Stimulated activated CD8-positive, alpha-beta memory T cell treated with anti-CD3 and anti-CD28 coated beads, Interleukin-7, amount 100 ng/mL, for 4 hours (primary cell): ENCODE measurements around the gene CHCHD6.

Source experiments
- DNase-seq, 2 donors: peaks; one replicate each; pipeline ENCODE4 v3.0.0-alpha.2; 2020; ENCODE audit warnings: low read depth in 2 of 2

Gene CHCHD6

DNA sequence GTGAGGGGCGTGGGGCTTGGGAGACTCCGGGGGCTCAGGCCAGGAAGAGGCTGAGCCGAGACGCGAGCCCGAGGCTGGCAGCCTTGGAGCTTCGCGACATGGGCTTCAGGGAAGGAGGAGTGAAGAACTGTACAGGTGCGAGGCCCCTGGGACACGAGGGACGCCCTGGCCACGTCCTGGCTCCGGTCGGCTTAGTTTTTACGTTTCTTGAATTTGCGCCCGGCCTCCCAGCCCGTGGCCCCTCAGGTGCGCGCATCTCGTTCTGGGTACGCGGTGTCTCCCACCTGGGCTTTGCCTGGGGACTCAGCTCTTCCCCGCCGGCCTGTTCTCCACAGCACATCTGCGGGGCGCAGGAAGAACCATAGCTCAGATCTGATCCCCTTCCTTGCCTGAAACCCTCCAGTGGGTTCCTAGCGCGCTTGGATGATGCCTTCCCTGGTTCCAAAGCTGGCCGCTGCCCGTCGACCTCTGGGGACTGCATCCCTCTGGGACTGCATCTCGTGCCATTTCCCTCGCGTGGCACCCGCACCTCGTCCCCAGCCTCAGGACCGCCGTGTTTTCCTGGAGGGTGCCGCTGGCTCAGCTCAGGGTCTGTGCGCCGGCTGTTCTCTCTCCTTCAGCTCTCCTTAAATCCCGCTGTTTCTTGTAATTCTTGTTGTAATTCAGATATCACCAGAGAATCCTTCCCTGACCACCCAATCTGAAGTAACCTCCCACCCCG, 614 bp downstream of the CHCHD6 start:
- DNase-seq: no peak

DNA sequence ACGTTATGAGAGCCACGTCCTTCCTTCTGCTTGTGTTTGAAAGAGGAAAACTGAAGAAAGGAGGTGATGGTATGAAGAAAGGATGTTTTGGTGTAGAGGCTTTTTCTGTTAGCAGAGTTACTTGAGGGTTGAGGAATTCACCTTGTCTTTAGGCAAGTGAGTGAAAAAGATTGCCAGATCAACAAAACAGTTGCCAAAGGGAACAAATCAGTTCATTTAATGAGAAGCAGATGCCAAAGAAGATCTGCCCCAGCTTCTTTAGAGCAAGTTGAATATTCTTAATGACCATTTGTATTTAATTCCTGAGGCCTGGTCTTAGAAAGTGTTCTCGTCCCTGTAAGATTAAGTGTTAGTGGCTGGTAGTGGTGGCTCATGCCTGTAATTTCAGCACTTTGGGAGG, 2.6 kb downstream of the CHCHD6 start:
- no peak for DNase-seq

DNA sequence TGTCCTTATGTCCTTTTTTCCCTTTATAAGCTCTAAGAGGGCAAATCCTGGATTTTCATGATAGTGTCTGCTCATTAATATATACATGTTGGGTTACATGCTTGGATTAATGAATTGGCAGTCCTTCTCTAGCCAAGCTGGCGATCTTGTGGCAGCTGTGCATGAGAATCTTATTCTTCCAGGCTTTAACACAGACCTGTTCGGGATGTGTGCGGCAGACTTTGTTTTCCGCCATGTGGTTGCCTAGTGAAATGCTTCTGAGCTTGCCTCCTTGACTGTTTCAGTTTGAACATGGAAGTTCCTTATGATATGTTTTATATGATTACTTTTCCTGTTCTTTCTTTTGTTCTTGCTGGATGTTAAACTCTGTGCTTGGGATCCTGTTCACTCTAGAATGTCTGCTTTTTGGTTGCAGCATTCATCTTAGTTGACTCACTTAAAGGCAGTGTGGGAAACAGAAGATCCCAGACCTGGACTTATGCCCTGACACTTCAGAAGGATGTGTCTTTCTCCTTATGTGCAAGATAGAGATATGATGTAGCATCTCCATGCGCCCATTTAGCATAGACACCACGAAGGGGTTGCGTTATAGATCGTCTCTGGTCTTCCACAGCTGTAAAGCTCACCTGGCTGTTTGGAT, 7.2 kb downstream of the CHCHD6 start:
- no peak for DNase-seq

DNA sequence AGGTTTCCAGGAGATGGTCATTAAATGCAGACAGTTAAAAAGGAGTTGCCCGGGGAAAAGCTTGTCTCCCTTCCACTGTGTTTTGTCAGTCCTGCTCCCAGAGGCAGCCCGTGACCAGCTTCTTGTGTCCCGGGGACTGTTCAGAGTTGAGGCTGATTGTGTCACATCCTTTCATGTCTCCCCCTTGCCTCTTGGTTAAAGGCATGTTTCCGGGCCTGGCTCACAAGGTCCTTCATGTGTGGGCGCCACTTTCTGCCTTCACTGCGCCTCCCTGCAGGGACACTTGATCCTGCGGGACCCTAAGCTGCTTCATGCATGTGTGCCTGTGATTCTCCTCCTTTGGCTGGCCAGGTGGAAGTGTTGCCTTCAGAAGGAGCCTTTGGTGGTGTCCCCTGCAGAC, 9.2 kb downstream of the CHCHD6 start:
- DNase-seq: no peak

DNA sequence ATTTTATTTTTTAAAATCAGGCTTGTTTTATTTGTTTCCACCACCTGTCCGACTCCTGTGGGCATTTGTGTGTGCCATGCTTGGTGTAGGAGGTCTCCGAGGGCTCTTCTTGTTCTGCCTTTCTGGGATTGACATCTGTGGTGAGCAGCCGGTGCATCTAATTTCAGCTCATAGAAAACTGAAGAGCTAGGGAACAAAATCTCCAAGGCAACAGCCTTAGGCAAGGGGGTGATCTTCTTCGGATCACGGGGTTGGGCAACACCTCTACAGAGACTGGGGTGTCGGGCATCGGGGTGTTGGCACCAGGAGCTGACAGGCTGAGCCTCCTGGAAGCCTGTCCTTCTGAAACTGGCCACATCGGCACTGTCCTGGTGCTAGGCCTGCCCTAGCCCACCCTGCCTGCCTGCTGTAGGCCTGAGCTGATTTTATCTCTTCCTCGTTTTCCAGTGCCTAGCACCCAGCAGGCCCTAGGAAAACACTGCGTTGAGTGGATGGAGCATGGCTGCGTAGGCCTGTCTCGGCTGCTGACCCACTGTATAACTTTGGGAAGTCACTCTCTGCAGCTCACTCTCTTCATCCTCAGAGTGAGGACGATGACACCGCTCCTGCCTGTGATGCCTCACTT, 10.3 kb downstream of the CHCHD6 start:
- DNase-seq: no peak

DNA sequence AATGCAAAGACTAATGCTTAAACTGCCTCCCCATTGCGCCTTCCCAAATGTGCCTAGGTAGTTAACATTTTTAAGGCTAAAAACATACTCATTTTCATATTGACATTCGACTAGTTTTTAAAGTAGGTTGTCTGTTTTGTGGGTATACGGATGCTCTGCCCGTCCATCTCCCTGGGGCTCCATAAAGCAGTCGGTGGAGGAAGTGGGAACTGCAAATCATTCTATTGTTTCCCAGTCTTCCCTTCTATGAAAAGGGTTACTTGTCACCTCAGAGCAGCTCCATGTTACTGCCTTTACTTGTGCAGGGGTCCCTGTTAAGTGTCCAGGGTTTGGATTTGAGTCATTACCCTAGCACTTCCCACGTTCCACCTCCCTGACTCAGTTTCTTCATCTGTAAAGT, 10.9 kb downstream of the CHCHD6 start:
- DNase-seq: no peak

DNA sequence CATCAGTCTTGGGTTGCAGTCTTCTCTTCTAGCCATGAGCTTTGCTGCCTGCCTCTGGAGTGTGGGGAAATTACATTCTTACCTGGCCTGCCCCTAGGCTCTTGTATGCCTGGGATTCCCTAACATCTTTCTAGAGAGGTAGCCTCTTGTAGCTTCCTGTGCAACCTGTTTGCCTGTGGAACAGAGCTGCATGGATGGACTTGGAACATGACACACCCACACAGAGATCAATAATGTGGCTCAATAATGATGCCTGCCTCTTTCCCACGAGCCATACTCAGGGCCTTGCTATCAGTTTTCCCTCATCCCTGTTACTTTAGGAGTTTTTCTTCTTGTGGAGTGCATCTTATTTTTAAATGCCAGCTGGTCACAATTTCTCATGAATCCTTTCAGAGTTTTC, 11.4 kb downstream of the CHCHD6 start:
- no peak for DNase-seq

DNA sequence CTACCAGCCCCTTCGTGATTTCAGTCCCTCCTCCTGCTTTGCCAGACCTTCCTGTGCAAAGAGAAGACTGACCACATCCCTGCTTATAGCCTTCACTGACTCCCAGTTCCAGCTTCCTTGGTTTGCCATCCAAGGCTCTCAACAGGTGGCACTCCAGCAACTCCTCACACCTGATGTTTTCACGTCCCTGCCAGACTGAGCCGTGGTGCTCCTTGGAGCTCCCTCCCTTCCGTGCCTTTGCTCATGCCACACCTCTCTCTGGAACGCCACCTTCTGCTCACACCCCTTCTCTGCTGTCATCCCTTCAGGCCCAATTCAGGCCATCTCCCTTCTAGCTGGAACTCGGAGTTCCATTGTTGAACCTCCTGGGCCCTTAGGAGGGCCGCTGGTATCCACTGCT, 12.0 kb downstream of the CHCHD6 start:
- no peak for DNase-seq

DNA sequence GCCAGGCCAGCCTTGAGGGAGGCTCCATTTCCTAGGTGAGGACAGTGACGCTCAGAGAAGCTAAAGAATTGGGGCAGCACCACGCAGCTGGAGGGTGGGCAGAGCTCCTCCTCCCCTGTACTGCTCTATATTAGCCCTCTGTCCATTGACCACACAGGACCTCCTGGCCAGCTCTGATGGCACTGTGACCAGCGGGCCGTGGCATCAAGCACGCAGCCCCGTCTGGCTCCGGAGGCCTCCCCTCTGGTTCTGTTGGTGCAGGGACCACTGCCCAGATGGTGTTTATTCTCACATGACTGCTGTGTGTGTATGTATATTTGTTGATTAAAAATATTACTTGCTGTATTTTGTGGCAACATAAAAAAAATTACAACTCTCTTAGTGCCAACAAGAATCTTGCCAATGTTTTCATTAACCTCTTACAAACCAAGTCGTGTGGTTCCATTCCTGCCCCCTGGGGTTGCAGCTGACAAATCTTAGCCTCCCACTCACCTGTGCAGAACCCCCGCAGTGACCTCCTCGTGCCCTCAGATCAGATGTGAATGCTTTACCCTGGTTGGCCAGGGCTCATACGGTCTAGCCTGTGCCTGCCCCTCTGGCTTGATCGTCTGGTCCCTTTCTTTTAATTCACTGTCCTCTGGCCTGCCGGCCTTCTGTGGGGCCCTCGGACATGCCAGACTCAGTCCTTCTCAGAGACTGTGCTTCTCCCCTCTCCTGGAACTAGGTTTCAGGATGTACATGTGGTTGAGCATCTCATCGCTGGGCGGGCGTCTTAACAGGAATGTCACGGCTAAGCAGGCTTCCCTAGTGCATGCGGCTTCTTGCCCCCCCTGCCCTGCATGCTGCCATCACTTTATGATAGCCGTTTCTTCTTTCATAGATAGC, 14.8 kb downstream of the CHCHD6 start:
- DNase-seq: no peak

DNA sequence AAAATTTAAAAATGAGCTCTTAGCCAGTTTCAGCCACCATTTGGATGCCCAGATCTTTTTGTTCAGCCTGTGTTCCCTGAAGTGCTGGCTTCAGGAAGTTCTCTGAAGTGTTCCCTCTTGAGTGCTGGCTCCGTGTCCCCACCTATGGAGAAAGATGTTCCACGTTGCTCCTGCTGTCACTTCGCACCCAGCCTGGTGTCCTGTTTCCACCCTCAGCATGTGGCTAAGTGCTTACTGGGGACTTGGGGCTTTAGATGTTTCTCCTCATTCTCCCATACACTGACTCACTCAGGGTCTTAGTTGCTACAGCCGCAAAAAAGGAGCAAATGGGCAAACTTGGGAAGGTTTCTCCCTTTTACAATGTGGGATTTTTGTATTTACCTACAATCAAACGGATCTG, 16.6 kb downstream of the CHCHD6 start:
- DNase-seq: no peak

DNA sequence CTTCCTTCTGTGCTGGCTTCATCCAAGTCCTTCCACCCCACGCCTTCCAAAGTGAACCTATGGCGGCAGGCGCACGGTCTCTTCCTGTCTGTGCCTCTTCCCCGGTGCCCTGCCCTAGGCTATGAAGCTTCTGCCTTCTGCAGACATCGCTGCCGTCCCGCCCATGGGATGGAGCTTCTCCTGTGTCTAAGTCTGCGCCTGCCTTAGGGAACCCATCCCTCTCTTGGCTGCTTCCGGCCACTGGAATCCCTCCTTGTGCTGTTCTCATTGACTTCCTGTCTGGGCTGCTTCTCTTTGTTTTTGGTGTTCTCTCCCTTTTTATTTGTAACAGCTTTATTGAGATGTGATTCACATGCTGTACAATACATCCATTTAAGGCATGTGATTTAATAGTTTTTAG, 17.2 kb downstream of the CHCHD6 start:
- no peak for DNase-seq

DNA sequence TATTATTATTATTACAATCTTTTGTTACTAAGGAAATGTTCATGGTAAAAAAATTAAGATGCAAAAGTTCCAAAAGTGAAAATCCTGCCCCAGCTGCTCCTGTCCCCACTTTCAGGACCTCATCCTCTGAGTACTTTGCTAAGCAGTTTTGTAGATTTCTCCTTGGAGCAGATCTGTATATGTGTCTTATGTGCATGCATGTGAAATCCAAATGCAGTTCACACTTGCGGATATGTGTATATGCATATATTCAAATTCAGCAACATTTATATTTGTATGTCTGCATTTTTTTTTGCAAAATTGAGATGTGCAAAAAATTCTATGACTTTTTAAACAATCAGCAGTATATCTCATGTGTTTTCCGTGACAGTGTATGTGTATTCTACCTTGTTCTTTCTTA, 19.2 kb downstream of the CHCHD6 start:
- no peak for DNase-seq

DNA sequence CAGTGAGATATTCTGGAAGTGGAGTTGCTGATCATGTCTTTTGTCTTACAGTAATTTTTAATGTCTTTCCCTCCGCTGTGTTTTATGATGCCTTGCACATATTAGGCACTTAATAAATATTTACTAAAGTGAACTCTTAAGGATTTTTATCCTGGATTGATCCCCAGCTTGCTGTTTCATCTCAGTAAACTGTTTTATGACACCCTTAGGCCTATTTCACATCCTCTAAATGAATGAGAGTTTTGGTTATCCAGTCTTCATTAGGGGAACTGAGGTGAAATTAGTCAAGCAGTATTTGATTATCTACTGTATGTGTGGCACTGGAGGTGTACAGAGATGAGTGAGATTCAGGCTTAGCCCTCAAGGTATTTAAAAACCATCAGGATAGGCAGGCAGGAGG, 19.8 kb downstream of the CHCHD6 start:
- no peak for DNase-seq

DNA sequence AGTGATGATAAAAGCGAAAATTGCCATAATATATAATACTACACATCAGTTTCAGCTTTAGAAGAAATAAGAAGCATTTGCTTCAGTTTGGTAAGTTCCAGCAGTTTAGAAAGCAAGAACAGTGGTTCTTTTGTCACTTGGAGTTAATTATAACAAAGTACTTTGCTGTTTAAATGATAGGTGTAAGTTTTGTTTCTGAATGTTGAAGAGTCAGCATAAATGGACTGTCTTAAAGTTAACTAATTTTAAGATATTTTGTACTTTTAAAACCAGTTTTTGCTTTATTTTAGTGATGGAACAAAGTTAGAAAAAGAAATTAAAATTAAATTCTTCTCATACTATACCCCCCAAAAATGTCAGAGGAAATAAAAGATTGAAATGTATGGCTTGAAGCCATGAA, 24.6 kb downstream of the CHCHD6 start:
- DNase-seq: no peak

DNA sequence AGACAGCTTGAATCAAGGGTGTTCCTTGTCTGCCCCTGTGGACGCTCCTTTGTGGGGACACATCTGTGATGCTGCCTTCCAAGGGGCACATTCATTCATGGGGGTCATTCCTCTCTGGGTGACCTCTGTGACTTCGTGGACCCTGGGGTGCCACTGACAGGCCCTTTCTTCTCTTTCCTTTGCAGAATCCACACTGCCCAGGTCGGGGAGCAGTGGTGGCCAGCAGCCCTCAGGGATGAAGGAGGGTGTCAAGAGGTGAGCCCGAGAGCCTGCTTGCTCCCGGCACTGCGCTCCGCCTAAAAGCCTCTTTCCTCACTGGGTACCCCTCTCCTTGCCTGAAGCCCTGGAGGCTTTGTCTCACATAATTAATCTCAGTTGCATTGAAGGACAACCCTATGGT, 26.3 kb downstream of the CHCHD6 start:
- no peak for DNase-seq

DNA sequence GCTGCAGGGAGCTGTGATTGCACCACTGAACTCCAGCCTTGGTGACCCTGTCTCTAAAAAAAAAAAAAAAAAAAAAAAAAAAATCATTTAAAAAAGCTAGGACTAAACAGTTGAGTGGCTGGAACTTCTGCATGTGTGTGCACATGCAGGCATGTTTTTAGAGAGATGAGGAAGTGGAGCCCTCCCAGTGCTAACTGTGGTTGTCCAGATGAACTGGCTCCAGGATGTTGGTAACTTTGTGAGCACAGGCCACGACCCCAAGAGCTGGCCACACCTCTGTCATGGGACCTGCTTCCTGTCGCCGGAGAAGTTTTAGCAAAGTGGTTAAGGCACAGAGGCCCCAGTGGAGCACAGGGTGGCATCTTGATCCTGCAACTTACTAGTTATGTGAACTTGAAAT, 27.0 kb downstream of the CHCHD6 start:
- DNase-seq: no peak

DNA sequence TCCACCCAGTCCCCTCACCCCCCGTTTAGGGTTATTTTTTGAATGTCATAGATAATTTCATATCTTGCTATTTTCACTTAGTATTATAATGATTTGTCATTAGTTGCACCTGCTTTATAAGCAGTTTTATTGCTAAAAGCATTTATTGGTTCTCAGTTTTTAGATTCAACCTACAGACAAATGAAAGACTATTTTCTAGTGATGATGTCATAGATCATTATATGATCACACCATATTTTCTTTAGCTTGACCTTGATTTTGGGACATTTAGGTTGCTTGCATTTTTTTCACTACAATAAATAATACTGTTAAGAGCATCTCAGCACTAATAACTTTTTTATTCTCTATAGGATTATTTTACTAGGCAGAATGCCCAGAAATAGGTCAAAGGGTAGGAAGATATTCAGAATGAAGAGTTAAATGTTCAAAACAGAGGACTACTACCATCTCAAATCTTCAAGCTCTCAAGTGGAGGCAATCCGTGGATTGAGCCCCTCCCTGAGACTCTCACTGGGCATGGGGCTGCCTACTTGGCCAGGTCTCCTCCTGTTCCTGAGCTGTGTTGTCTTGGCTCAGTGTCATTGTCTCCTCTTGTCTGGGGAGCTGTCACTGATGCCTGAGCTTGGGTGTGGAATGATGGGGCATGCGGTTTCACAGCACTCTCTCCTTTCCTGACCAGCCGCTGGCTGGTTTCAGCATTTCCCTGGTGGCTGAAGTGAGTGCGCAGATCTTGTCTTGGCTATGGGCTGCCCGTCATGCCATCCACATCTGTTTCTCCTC, 28.4 kb downstream of the CHCHD6 start:
- DNase-seq: no peak

DNA sequence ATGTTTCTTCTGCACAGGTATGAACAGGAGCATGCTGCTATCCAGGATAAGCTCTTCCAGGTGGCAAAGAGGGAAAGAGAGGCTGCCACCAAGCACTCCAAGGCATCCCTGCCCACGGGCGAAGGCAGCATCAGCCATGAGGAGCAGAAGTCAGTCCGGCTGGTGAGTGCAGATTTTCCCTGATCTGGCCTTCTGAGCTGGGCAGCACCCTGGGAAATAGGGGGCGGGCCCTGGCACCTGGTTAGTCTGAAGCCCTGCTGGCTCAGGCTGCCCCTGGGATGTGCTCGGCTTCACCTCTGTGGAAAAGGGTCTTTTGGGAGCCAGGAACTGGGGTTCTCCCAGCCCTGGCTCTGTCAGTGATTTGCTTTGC, 29.0 kb downstream of the CHCHD6 start:
- no peak for DNase-seq

DNA sequence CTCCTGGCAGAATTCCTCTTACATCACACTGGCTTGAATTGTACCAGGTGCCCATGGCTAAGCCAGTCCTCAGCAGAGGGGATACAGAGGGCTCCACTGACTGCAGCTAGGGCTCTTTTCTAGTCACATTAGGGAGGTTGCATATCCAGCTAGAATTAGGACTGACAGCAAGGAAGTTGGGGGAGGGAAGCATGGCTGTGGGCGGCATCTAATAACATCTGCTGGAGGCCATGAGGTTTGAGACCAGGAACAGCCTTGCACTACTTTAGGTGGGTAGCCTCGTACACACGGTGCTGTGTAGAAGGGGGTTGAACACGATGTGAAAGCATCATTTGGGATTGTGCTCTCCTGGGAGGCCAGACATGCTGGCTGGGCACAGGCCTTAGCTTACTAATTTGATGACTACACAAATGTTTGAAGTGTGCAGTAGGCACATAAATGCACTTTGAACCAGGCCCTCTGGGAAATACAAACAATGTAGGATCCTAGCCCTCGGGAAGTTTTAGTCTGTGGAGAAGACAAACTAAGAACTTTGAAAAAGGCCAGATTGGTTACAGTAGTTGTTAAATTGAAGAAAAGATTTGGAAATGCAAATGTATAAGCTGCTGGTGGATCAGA, 30.2 kb downstream of the CHCHD6 start:
- no peak for DNase-seq

DNA sequence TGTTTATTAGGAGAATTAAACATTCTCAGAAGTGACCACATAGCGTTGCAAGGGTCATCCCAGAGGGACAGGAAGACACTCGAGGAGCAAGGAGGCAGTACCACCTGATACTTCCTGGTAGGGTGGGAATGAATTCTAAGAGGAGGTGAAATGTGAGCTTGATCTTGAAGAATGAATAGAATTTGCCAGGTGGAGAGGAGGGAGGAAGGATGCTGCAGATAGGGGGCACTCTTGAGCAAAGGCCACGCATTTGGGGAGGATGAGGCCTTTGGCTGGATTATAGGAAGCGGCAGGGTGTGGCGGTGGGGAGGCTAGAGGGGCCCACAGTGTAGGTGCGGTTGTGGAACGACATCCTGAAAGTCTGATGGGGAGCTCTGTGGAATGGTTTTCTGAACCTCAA, 33.5 kb downstream of the CHCHD6 start:
- no peak for DNase-seq

DNA sequence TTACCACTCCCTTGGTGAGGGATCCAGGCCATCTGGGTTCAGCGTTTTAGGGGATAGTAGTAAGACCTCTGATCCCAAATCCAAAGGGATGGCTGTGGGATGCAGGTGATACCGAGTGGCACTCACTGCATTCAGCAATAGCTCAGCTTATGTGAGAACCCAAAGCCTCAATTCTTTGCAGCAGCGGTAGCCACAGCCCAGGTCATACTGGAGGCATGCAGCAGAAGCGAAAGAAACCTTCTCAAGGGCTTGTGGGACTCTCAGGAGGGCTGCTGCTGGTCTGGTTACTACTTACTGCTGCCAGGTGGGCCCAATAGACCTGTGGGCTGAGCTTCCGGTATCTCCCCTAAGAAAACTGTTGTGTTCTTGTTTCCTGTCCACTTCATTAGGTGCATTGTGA, 38.0 kb downstream of the CHCHD6 start:
- no peak for DNase-seq
